ENCODE results near the gene MYOF.

MYOF gene

GRCh38 chr10:93274419-93274818, 207.7 kb downstream of the MYOF start:
- no peaks in the 10 kb centered on the region for H3K36me3 ChIP-seq (ENCODE audit: control insufficient read depth in 1 of 2, insufficient read depth in 2 of 2, low read depth in 1 of 2, low read length in 2 of 2)
- H3K4ac ChIP-seq (ENCODE audit: low read depth in 1 of 2, low read length in 2 of 2) = no peak overlapping the region
- H4K91ac ChIP-seq (ENCODE audit: low read length) = no peak overlapping the region
- no peak overlapping the region for H2BK12ac ChIP-seq (ENCODE audit: low read length in 2 of 2)
- H3K9me3 ChIP-seq (ENCODE audit: control insufficient read depth, low read length) = peaks cover 4% of the 10 kb centered on the region
- H3K4me2 ChIP-seq (ENCODE audit: low read length, poor library complexity, severe bottlenecking) = no peak overlapping the region
- no peak for DNase-seq
- no peak overlapping the region for H3K27ac ChIP-seq (ENCODE audit: low read length, poor library complexity, severe bottlenecking)
- H3K27me3 ChIP-seq (ENCODE audit: control insufficient read depth in 1 of 2, insufficient read depth in 1 of 2, low read length in 2 of 2) = peaks cover 0 to 6% of the 10 kb centered on the region in 2 experiments
- no peak overlapping the region for H2BK15ac ChIP-seq (ENCODE audit: low read depth, poor library complexity, severe bottlenecking)
- no peaks in the 10 kb centered on the region for H3K79me1 ChIP-seq (replicated peaks; ENCODE audit: low read length, poor library complexity, severe bottlenecking)
- H2AFZ ChIP-seq (ENCODE audit: low read depth, low read length) = no peak overlapping the region
- H3K23ac ChIP-seq (ENCODE audit: low read length in 2 of 2) = no peak overlapping the region
- H3K14ac ChIP-seq (ENCODE audit: low read length in 2 of 2) = no peak overlapping the region
- H3K18ac ChIP-seq (ENCODE audit: low read depth in 1 of 2, low read length in 2 of 2) = no peak overlapping the region
- H2BK120ac ChIP-seq (ENCODE audit: low read depth, low read length) = no peak overlapping the region
- no peaks in the 10 kb centered on the region for H3K4me1 ChIP-seq (ENCODE audit: control insufficient read depth, insufficient read depth, low read depth, low read length)
- H3K9ac ChIP-seq (ENCODE audit: low read length) = no peak overlapping the region
- no peak overlapping the region for H2BK5ac ChIP-seq (ENCODE audit: low read depth, low read length, poor library complexity, severe bottlenecking)
- WGBS = 26% methylated on average over 4 of the region's 4 CpGs
- no peak overlapping the region for H3K4me3 ChIP-seq (ENCODE audit: insufficient read depth in 1 of 2, low read depth in 1 of 2, low read length in 2 of 2)
- H2AK5ac ChIP-seq (ENCODE audit: low read length, severe bottlenecking) = no peak overlapping the region
- no peak overlapping the region for H4K8ac ChIP-seq (ENCODE audit: low read length)

- Histone ChIP-seq H2BK120ac (ENCODE audit: low read depth, low read length) (no peak overlapping the region), H3K18ac (ENCODE audit: low read depth in 1 of 2, low read length in 2 of 2) (no peak overlapping the region), H3K9me3 (ENCODE audit: control insufficient read depth, low read length) (peaks cover 9% of the 10 kb centered on the region), H2BK15ac (ENCODE audit: low read depth, poor library complexity, severe bottlenecking) (no peak overlapping the region), H3K9ac (ENCODE audit: low read length) (no peak overlapping the region), H2BK5ac (ENCODE audit: low read depth, low read length, poor library complexity, severe bottlenecking) (no peak overlapping the region), H3K23ac (ENCODE audit: low read length in 2 of 2) (no peak overlapping the region), H4K91ac (ENCODE audit: low read length) (no peak overlapping the region), H3K14ac (ENCODE audit: low read length in 2 of 2) (no peak overlapping the region), H4K8ac (ENCODE audit: low read length) (no peak overlapping the region), H2BK12ac (ENCODE audit: low read length in 2 of 2) (no peak overlapping the region), H3K4me1 (ENCODE audit: control insufficient read depth, insufficient read depth, low read depth, low read length) (no peaks in the 10 kb centered on the region), H2AFZ (ENCODE audit: low read depth, low read length) (no peak overlapping the region), H3K27me3 (ENCODE audit: control insufficient read depth in 1 of 2, insufficient read depth in 1 of 2, low read length in 2 of 2) (peaks cover 4 to 10% of the 10 kb centered on the region in 2 experiments), H3K79me1 (replicated peaks; ENCODE audit: low read length, poor library complexity, severe bottlenecking) (no peaks in the 10 kb centered on the region), H3K4me3 (ENCODE audit: insufficient read depth in 1 of 2, low read depth in 1 of 2, low read length in 2 of 2) (no peak overlapping the region), H3K4me2 (ENCODE audit: low read length, poor library complexity, severe bottlenecking) (no peak overlapping the region), H3K27ac (ENCODE audit: low read length, poor library complexity, severe bottlenecking) (no peak overlapping the region), H3K4ac (ENCODE audit: low read depth in 1 of 2, low read length in 2 of 2) (no peak overlapping the region), H3K36me3 (ENCODE audit: control insufficient read depth in 1 of 2, insufficient read depth in 2 of 2, low read depth in 1 of 2, low read length in 2 of 2) (no peaks in the 10 kb centered on the region), H2AK5ac (ENCODE audit: low read length, severe bottlenecking) (no peak overlapping the region)
- DNase-seq = no peak
- WGBS = 77% methylated on average over 1 of the region's 8 CpGs
Observed at GRCh38 chr10:93272884-93273675, 209.1 kb downstream of the MYOF start.

GRCh38 chr10:93271347-93271746, 210.8 kb downstream of the MYOF start:
- Histone ChIP-seq H3K79me1 (replicated peaks; ENCODE audit: low read length, poor library complexity, severe bottlenecking) (no peaks in the 10 kb centered on the region), H3K23ac (ENCODE audit: low read length in 2 of 2) (no peak overlapping the region), H3K36me3 (ENCODE audit: control insufficient read depth in 1 of 2, insufficient read depth in 2 of 2, low read depth in 1 of 2, low read length in 2 of 2) (no peaks in the 10 kb centered on the region), H2AK5ac (ENCODE audit: low read length, severe bottlenecking) (no peak overlapping the region), H3K4me3 (ENCODE audit: insufficient read depth in 1 of 2, low read depth in 1 of 2, low read length in 2 of 2) (no peak overlapping the region), H3K4me2 (ENCODE audit: low read length, poor library complexity, severe bottlenecking) (no peak overlapping the region), H3K18ac (ENCODE audit: low read depth in 1 of 2, low read length in 2 of 2) (no peak overlapping the region), H3K14ac (ENCODE audit: low read length in 2 of 2) (no peak overlapping the region), H3K4ac (ENCODE audit: low read depth in 1 of 2, low read length in 2 of 2) (no peak overlapping the region), H2AFZ (ENCODE audit: low read depth, low read length) (no peak overlapping the region), H2BK5ac (ENCODE audit: low read depth, low read length, poor library complexity, severe bottlenecking) (no peak overlapping the region), H3K27ac (ENCODE audit: low read length, poor library complexity, severe bottlenecking) (no peak overlapping the region), H4K8ac (ENCODE audit: low read length) (no peak overlapping the region), H2BK12ac (ENCODE audit: low read length in 2 of 2) (no peak overlapping the region), H3K9me3 (ENCODE audit: control insufficient read depth, low read length) (peaks cover 9% of the 10 kb centered on the region), H3K27me3 (ENCODE audit: control insufficient read depth in 1 of 2, insufficient read depth in 1 of 2, low read length in 2 of 2) (peaks cover 5 to 21% of the 10 kb centered on the region in 2 experiments), H3K4me1 (ENCODE audit: control insufficient read depth, insufficient read depth, low read depth, low read length) (no peaks in the 10 kb centered on the region), H2BK120ac (ENCODE audit: low read depth, low read length) (no peak overlapping the region), H4K91ac (ENCODE audit: low read length) (no peak overlapping the region), H2BK15ac (ENCODE audit: low read depth, poor library complexity, severe bottlenecking) (no peak overlapping the region), H3K9ac (ENCODE audit: low read length) (no peak overlapping the region)
- DNase-seq = no peak

GRCh38 chr10:93269281-93269680, 212.9 kb downstream of the MYOF start:
- Histone ChIP-seq H4K8ac (ENCODE audit: low read length) (no peak overlapping the region), H3K4me2 (ENCODE audit: low read length, poor library complexity, severe bottlenecking) (no peak overlapping the region), H2BK15ac (ENCODE audit: low read depth, poor library complexity, severe bottlenecking) (no peak overlapping the region), H3K27ac (ENCODE audit: low read length, poor library complexity, severe bottlenecking) (no peak overlapping the region), H3K79me1 (replicated peaks; ENCODE audit: low read length, poor library complexity, severe bottlenecking) (no peaks in the 10 kb centered on the region), H2AFZ (ENCODE audit: low read depth, low read length) (no peak overlapping the region), H3K9ac (ENCODE audit: low read length) (no peak overlapping the region), H3K18ac (ENCODE audit: low read depth in 1 of 2, low read length in 2 of 2) (no peak overlapping the region), H3K27me3 (ENCODE audit: control insufficient read depth in 1 of 2, insufficient read depth in 1 of 2, low read length in 2 of 2) (peaks cover 5 to 21% of the 10 kb centered on the region in 2 experiments), H3K4me3 (ENCODE audit: insufficient read depth in 1 of 2, low read depth in 1 of 2, low read length in 2 of 2) (no peak overlapping the region), H3K4me1 (ENCODE audit: control insufficient read depth, insufficient read depth, low read depth, low read length) (no peaks in the 10 kb centered on the region), H2BK5ac (ENCODE audit: low read depth, low read length, poor library complexity, severe bottlenecking) (no peak overlapping the region), H2BK120ac (ENCODE audit: low read depth, low read length) (no peak overlapping the region), H3K23ac (ENCODE audit: low read length in 2 of 2) (no peak overlapping the region), H3K14ac (ENCODE audit: low read length in 2 of 2) (no peak overlapping the region), H3K4ac (ENCODE audit: low read depth in 1 of 2, low read length in 2 of 2) (no peak overlapping the region), H4K91ac (ENCODE audit: low read length) (no peak overlapping the region), H2BK12ac (ENCODE audit: low read length in 2 of 2) (no peak overlapping the region), H3K9me3 (ENCODE audit: control insufficient read depth, low read length) (peaks cover 9% of the 10 kb centered on the region), H3K36me3 (ENCODE audit: control insufficient read depth in 1 of 2, insufficient read depth in 2 of 2, low read depth in 1 of 2, low read length in 2 of 2) (no peaks in the 10 kb centered on the region), H2AK5ac (ENCODE audit: low read length, severe bottlenecking) (no peak overlapping the region)
- no peak for DNase-seq
- 100% methylated on average over 1 of the region's 3 CpGs for WGBS
